Esophagus muscularis mucosa (tissue), 4 donors: ENCODE results near the gene LAMP5.

Source experiments
- CTCF ChIP-seq, 3 experiments: fragments of 200-600 bp in 2 of 3; fragments of 450-650 bp in 1 of 3; sonication (generic) in 2 of 3; IDR thresholded peaks; one replicate each; pipeline ENCODE4 v1.5.1; 2017 to 2019; ENCODE audit warnings: antibody characterized with exemption in 3 of 3, mild to moderate bottlenecking in 2 of 3, moderate library complexity in 1 of 3
- EP300 ChIP-seq: sonication (generic); formaldehyde crosslinking; IDR thresholded peaks from one replicate; pipeline ENCODE4 v1.6.1; 2017; ENCODE audit warnings: antibody characterized with exemption
- POLR2AphosphoS5 ChIP-seq, 2 donors: sonication (generic); formaldehyde crosslinking; IDR thresholded peaks; one replicate each; pipeline ENCODE4 v1.6.1; 2017; ENCODE audit warnings: antibody characterized with exemption in 2 of 2

- TF ChIP-seq POLR2AphosphoS5 (IDR thresholded peaks at IDR 0.05): no peak
- TF ChIP-seq CTCF (IDR thresholded peaks at IDR 0.05): no peak
- TF ChIP-seq EP300: no peak
Measured at GRCh38 chr20:9566977-9567376, 52.6 kb downstream of the LAMP5 start.
